SK-N-MC (cell line): ENCODE data around the gene ADK.

ENCODE experiments used
- EZH2 ChIP-seq: fragments of 200-600 bp; sonication (generic); IDR thresholded peaks from one replicate; pipeline ENCODE4 v1.6.1; 2017; ENCODE audit warnings: antibody characterized with exemption
- FOXP2 ChIP-seq: optimal IDR thresholded peaks from 2 replicates; pipeline ENCODE3; 2011; ENCODE audit warnings: mild to moderate bottlenecking, moderate library complexity; ENCODE audit not compliant: insufficient read depth; ENCODE audit errors: extremely low read length, control extremely low read depth
- POLR2AphosphoS5 ChIP-seq: IDR thresholded peaks from 2 replicates; pipeline ENCODE4 v1.6.1; 2012; ENCODE audit warnings: mild to moderate bottlenecking, low read depth, low read length, borderline replicate concordance

DNA sequence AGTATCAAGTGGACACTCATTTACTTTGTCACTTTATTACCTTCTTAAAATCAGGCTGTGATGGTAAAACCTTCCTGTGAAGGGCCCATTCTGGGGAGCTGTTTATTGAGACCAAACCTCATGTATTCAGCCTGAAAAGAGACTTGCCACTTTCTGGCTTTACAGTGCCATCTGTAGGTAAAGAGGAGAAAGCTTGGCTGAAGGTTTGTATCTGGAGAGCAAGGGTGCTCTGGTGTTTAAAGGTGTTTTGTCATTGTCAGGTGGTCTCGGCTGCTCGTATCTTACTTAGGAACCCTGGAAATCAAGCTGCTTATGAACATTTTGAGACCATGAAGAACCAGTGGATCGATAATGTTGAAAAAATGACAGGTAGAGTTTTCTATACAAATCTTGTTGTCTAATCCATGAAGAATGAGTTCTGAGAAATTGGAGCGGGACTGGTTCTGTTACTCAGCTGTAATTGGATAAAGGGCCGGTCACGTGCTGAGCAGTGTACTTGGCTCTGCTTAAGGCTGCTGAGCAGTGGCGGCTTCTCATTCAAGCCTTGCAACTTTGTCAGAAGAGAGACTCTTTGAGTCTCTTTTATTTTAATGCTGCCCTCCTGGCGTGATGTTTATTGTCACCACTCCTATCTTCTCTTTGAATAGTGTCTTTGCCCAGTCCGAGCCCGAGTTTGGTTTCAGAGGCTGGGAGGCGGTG lies 47.3 kb upstream of the ADK start:
- TF ChIP-seq EZH2 (no peak), POLR2AphosphoS5 (no peak), FOXP2 (no peak)
